ENCODE measurements around the gene LGR6. TPM values are rescaled to one million over a fixed set of nuclear protein-coding genes. Genes with fewer than 3 reads are reported as not detected.

The LGR6 gene
- total RNA-seq, 2 donors from 2014 or later: 76.6 to 99.0 TPM

DNA sequence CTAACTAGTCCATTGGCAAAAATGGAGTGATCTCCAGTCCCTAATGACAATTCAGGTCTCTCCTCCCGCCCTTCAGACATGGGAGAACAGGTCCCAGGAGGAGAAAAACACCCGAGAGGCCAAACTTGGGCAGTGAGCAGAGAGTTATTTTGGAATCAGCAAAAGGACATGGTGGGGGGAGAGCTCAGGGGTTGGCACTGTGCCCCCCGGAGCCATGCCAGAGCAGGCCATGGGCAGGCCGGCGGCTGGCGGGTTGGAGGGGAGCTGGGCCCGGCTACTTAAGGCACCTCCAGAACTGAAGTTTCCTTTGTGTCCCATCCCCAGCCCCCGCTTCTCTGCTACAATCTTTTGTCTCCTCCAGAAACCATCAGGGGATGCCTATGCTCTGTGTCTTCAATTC lies 7.1 kb downstream of the LGR6 start:
- TF ChIP-seq, protein P1, sequence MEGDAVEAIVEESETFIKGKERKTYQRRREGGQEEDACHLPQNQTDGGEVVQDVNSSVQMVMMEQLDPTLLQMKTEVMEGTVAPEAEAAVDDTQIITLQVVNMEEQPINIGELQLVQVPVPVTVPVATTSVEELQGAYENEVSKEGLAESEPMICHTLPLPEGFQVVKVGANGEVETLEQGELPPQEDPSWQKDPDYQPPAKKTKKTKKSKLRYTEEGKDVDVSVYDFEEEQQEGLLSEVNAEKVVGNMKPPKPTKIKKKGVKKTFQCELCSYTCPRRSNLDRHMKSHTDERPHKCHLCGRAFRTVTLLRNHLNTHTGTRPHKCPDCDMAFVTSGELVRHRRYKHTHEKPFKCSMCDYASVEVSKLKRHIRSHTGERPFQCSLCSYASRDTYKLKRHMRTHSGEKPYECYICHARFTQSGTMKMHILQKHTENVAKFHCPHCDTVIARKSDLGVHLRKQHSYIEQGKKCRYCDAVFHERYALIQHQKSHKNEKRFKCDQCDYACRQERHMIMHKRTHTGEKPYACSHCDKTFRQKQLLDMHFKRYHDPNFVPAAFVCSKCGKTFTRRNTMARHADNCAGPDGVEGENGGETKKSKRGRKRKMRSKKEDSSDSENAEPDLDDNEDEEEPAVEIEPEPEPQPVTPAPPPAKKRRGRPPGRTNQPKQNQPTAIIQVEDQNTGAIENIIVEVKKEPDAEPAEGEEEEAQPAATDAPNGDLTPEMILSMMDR (IDR thresholded peaks at IDR 0.05): no peak
- peak; percentile 34 for ATAC-seq (ENCODE audit: insufficient number of reproducible peaks, low FRiP score, low read depth)
- Histone ChIP-seq H3K4me1 (ENCODE audit: control insufficient read depth in 1 of 2, low read depth in 2 of 2) (peaks cover 23 to 73% of the 10 kb centered on the region in 2 donors), H3K27ac (peak overlapping the region; percentile 94 to 97), H3K4me3 (no peak overlapping the region), H3K27me3 (replicated peaks; ENCODE audit: insufficient read depth) (no peaks in the 10 kb centered on the region), H3K36me3 (no peaks in the 10 kb centered on the region), H3K9me3 (no peaks in the 10 kb centered on the region)
- DNase-seq (ENCODE audit: low spot score): no peak

DNA sequence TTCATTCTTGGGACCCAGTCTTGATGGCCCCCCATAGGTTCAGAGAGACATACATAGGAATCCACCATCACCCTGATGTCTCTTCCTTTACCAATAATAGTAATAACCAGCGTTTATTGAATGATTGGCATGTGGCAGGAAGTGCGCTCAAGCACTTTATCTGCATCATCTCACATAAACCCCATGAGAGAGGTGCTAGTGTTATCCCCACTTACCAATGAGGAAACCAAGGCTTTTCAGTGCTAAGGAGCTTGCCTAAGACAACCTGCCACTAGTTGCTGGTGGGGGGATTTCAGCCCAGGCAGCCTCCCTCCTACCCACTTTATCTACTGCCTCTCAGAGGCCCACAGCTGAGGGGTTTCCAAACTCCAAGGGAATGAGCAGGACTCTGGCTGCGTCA lies 7.7 kb downstream of the LGR6 start:
- no peaks in the 10 kb centered on the region for H3K36me3 ChIP-seq
- H3K4me3 ChIP-seq: no peak overlapping the region
- H3K4me1 ChIP-seq (ENCODE audit: control insufficient read depth in 1 of 2, low read depth in 2 of 2): peaks cover 23 to 67% of the 10 kb centered on the region in 2 donors
- DNase-seq (ENCODE audit: low spot score) (no peak), ATAC-seq (ENCODE audit: insufficient number of reproducible peaks, low FRiP score, low read depth) (no peak)
- TF ChIP-seq, protein P1 (IDR thresholded peaks at IDR 0.05): no peak
- peak overlapping the region; percentile 94 to 97 for H3K27ac ChIP-seq
- H3K9me3 ChIP-seq: no peaks in the 10 kb centered on the region
- no peaks in the 10 kb centered on the region for H3K27me3 ChIP-seq (replicated peaks; ENCODE audit: insufficient read depth)

DNA sequence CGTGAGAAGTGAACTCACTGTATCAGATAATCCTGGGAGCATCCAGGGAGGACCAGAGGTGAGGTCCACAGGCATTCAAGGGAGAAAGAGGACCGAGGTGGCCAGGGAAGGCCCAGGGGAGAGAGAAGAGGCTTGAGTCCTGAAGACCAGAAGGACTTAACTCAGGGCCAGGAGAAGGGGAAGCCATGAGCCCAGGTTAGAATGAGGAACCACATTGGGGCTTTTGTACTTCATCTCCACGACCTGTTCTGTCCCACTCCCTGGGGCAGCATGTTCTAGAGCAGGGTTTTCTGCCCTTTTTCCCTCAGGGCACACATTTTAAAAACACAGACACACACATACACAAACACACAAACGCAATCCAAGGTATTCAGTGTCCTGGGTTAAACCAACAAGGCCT lies 8.4 kb downstream of the LGR6 start:
- Histone ChIP-seq H3K27me3 (replicated peaks; ENCODE audit: insufficient read depth) (no peaks in the 10 kb centered on the region), H3K27ac (peak overlapping the region; percentile 94 to 97), H3K36me3 (no peaks in the 10 kb centered on the region), H3K4me1 (ENCODE audit: control insufficient read depth in 1 of 2, low read depth in 2 of 2) (peaks cover 23 to 62% of the 10 kb centered on the region in 2 donors), H3K4me3 (no peak overlapping the region), H3K9me3 (no peaks in the 10 kb centered on the region)
- ATAC-seq (ENCODE audit: insufficient number of reproducible peaks, low FRiP score, low read depth) (no peak), DNase-seq (ENCODE audit: low spot score) (no peak)
- TF ChIP-seq, protein P1 (IDR thresholded peaks at IDR 0.05): no peak

DNA sequence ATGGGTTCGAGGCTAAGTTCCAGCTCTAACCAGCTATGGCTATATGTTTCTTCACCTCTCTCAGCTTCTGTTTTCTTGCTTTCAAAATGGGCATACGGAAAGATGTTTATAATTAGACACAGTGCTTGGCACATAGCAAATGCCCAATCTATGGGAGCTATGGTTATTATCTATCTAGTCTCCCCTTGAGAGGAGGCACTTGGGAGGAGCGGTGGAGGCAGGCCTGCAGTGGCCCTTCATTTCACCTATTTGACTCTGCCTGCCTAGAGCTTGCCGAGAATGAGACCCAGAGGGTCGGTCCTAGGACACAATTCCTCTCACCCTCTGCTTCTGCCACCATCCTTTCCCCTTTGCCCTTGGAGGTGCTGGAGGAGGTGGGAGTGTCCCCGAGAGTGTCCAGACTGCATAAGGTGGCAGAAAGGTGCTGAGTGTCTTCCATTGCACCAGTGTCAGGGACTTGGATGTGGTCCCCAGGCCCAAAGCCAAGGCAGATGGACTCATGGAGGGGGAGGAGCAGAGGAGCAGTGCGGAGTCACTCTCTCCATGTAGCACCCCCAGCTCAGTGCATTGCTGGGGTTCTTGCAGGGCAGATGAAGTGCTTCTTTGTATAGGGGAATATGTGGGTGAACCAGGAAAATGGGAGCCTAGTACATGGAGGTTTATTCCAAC lies 9.0 kb downstream of the LGR6 start:
- H3K4me1 ChIP-seq (ENCODE audit: control insufficient read depth in 1 of 2, low read depth in 2 of 2): peaks cover 29 to 62% of the 10 kb centered on the region in 2 donors
- TF ChIP-seq, protein P1 (IDR thresholded peaks at IDR 0.05): no peak
- no peaks in the 10 kb centered on the region for H3K27me3 ChIP-seq (replicated peaks; ENCODE audit: insufficient read depth)
- no peak for DNase-seq (ENCODE audit: low spot score)
- H3K9me3 ChIP-seq: no peaks in the 10 kb centered on the region
- H3K27ac ChIP-seq: peak overlapping the region; percentile 94 to 97
- H3K36me3 ChIP-seq: no peaks in the 10 kb centered on the region
- no peak for ATAC-seq (ENCODE audit: insufficient number of reproducible peaks, low FRiP score, low read depth)
- no peak overlapping the region for H3K4me3 ChIP-seq

DNA sequence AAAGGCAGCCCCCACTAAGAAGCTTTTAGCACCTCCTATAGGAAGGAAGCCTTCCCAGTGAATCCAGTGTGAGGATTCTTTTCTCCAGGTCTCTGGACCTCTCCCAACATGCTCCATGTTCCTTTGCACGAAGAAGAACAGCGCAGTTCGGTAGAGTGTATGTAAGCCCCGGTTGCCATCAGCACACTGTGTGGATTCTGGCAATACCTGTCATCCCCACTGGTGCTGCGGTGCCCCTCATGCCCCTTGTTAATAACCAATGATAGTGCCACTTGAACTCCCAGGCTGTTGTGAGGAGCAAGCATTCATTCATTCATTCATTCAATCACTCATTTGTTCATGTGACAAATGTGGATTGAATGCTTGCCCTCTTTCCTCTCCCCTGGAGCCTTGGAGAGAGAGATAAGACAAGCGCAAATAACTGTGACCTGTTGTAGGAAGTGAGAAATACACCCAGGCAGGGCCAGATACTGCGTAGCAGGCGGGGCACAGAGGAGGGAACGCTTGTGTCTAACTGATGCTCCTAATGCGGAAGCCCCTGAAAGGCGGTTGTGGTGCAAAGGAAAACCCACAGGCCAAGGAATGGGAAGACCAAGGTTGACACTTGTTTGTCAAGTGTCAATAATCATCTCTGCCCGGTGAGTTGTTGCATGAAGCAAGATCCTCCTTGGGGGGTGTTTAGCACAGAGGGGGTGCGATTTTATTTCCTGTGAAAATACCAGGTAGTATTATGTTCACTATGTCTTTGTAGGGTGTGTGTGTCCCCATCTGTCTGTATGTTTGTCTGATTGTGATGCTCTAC lies 9.8 kb downstream of the LGR6 start:
- ATAC-seq (ENCODE audit: insufficient number of reproducible peaks, low FRiP score, low read depth): no peak
- H3K9me3 ChIP-seq: no peaks in the 10 kb centered on the region

More for the DNA sequence above, 9.8 kb downstream of the LGR6 start:
- Histone ChIP-seq H3K27me3 (replicated peaks; ENCODE audit: insufficient read depth) (no peaks in the 10 kb centered on the region), H3K4me3 (no peak overlapping the region), H3K4me1 (ENCODE audit: control insufficient read depth in 1 of 2, low read depth in 2 of 2) (peaks cover 35 to 62% of the 10 kb centered on the region in 2 donors), H3K27ac (peak overlapping the region in 1 of 2 donors; percentile 94), H3K36me3 (no peaks in the 10 kb centered on the region)
- TF ChIP-seq, protein P1 (IDR thresholded peaks at IDR 0.05): no peak
- DNase-seq (ENCODE audit: low spot score): no peak

All from thoracic aorta (tissue), 2 donors.